Measurements from ENCODE around the gene GGTLC1.
"Not testable (repeated sequence)": the region's sequence is repeated elsewhere in the genome, so short reads cannot be mapped to it uniquely, and the experiment has no call there.

GRCh38 chr20:23982112-23983018, 6.2 kb downstream of the GGTLC1 start:
- not testable (repeated sequence) for TF ChIP-seq POLR2A, CTCF (IDR thresholded peaks at IDR 0.05)
